ENCODE results near the gene HAND1. TPM values are rescaled to one million over a fixed set of nuclear protein-coding genes. Genes with fewer than 3 reads are reported as not detected.
"Not testable (repeated sequence)": the region's sequence is repeated elsewhere in the genome, so short reads cannot be mapped to it uniquely, and the experiment has no call there.

HAND1 gene
- total RNA-seq, 1 donor from 2014 or later = not detected

GRCh38 chr5:154517810-154518437, 39.9 kb upstream of the HAND1 start:
- Histone ChIP-seq H3K4me3 (no peak overlapping the region), H3K4me1 (peaks cover 3% of the 10 kb centered on the region), H3K27me3 (peaks cover 25% of the 10 kb centered on the region), H3K27ac (no peak overlapping the region), H3K9me3 (no peaks in the 10 kb centered on the region), H3K36me3 (no peaks in the 10 kb centered on the region)
- ATAC-seq (no peak), DNase-seq (peak; percentile 12)
- TF ChIP-seq CTCF (IDR thresholded peaks at IDR 0.05) = no peak
- intact Hi-C loops (cut with DNase I) = no loop called here

GRCh38 chr5:154517181-154517580, 39.2 kb upstream of the HAND1 start:
- Histone ChIP-seq H3K9me3 (no peaks in the 10 kb centered on the region), H3K4me3 (no peak overlapping the region), H3K27ac (no peak overlapping the region), H3K4me1 (peaks cover 3% of the 10 kb centered on the region), H3K27me3 (peaks cover 25% of the 10 kb centered on the region), H3K36me3 (no peaks in the 10 kb centered on the region)
- ATAC-seq = no peak
- intact Hi-C loops (cut with DNase I) = no loop called here
- no peak for TF ChIP-seq CTCF (IDR thresholded peaks at IDR 0.05)
- DNase-seq = peak; percentile 57

GRCh38 chr5:154516475-154516874, 38.4 kb upstream of the HAND1 start:
- Histone ChIP-seq H3K9me3 (no peaks in the 10 kb centered on the region), H3K27ac (no peak overlapping the region), H3K27me3 (peaks cover 19% of the 10 kb centered on the region), H3K4me3 (no peak overlapping the region), H3K4me1 (peaks cover 3% of the 10 kb centered on the region), H3K36me3 (no peaks in the 10 kb centered on the region)
- intact Hi-C loops (cut with DNase I) = no loop called here
- DNase-seq (peak; percentile 11), ATAC-seq (no peak)
- TF ChIP-seq CTCF (IDR thresholded peaks at IDR 0.05) = no peak

GRCh38 chr5:154515488-154515887, 37.5 kb upstream of the HAND1 start:
- H3K36me3 ChIP-seq; H3K9me3 ChIP-seq; ATAC-seq; H3K27ac ChIP-seq; H3K4me1 ChIP-seq; H3K27me3 ChIP-seq; H3K4me3 ChIP-seq; intact Hi-C loops (cut with DNase I): not testable (repeated sequence)
- peak; percentile 2 for DNase-seq

GRCh38 chr5:154514331-154514730, 36.3 kb upstream of the HAND1 start:
- Histone ChIP-seq H3K4me1 (no peaks in the 10 kb centered on the region), H3K27ac (no peak overlapping the region), H3K36me3 (no peaks in the 10 kb centered on the region), H3K9me3 (no peaks in the 10 kb centered on the region), H3K4me3 (no peak overlapping the region), H3K27me3 (peaks cover 10% of the 10 kb centered on the region)
- DNase-seq (peak; percentile 19), ATAC-seq (no peak)
- TF ChIP-seq CTCF (IDR thresholded peaks at IDR 0.05) = no peak
- intact Hi-C loops (cut with DNase I) = no loop called here

GRCh38 chr5:154513669-154514084, 35.6 kb upstream of the HAND1 start:
- TF ChIP-seq CTCF (IDR thresholded peaks at IDR 0.05) = no peak
- intact Hi-C loops (cut with DNase I) = no loop called here
- Histone ChIP-seq H3K9me3 (no peaks in the 10 kb centered on the region), H3K4me1 (no peaks in the 10 kb centered on the region), H3K27ac (no peak overlapping the region), H3K36me3 (no peaks in the 10 kb centered on the region), H3K4me3 (no peak overlapping the region), H3K27me3 (peaks cover 9% of the 10 kb centered on the region)
- DNase-seq (no peak), ATAC-seq (no peak)
